ENCODE data around the gene ZBTB49.

ZBTB49 gene

DNA sequence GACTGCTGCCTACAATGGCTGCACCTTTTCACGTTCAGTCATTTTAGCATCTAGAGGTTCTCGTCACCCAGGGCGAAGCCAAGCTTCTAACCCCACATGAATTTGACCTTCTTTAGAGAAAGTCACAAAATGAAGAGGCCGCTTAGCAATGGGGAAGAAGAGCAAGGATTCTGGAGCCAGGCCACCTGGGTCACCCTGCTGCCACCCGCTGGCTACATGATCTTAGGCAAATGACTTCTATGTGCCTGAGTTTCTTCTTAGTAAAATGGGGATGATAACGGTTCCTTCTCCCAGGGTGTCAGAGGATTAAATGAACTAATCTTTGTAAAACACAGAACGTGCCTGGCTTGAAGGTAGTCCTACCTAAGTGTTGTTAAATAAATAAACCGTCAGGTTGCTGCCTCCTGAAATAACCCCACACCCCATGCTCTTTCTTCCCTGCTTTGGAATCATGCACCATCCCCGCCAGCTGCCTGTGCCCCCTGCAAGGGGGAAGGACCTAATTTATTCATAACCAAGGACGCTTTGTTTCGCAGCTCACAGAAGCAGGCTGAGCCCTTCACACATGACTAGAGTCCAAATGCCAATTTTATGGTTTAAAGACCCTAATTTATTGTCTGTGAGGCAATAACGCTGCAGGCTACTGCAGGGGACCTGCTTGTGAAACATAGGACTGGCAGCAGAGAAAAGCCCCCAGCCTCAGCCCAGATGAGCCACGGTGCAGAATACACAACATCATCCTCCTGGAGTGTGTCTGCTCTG is 68.2 kb downstream of the ZBTB49 start:
- no peak for DNase-seq

- no peak for DNase-seq
These were observed 71.8 kb downstream of the ZBTB49 start for GRCh38 chr4:4361883-4362282.

DNA sequence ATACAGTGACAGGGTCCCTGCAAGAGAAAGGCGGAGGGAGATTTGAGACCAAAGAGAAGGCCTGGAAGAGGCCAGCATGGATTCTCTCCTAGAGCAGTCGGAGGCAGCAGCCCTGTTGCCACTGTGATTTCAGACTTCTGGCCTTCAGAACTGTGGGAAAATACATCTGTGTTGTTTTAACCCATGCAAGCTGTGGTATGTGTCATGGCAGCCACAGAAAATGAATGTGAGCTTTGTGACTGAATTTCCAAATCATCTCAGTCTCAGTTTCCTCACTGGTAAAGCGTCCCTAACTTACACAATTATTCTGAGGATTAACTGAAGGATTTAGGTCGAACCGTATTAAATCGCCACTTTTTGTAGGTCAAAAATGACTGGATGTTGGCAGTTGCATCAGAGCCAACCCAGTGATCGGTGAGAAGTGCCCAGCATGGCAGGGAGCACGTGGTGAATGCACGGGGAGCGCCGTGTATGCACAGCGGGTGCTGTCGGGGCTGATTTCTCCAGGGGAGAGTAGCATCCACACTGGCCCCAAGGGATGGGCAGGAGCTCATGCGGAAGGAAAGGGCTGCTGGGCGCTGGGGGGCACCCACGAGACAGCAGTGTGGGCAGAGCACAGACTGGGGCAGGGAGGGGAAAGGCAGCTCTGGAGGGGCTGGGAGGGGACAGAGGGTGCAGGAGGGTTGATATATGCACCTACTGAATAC is 73.1 kb downstream of the ZBTB49 start:
- DNase-seq: no peak

GRCh38 chr4:4364061-4364460 is 74.0 kb downstream of the ZBTB49 start:
- DNase-seq: no peak

DNA sequence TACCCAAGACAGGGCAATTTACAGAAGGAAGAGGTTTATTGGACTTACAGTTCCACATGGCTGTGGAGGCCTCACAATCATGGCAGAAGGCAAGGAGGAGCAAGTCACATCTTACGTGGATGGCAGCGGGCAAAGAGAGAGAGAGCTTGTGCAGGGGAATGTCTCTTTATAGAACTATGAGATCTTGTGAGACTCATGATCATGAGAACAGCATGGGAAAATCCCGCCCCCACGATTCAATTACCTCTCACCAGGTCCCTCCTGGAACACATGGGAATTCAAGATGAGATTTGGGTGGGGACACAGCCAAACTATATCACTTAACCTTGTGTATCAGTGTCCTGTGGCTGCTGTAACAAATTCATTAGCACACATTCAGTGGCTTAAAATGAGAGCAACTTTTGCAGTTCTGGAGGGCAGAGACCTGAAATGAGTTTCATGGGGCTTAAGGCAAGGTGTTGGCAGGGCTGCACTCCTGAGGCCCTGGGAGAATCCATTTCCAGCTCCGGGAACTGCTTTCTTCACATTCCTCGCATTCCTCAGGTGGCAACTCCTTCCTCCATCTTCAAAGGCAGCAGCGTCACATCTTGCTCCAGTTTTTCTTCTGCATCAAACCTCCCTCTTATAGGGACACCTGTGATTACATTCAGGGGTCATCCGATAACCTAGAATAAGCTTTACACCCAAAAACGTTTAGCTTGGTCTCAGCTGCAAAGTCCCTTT is 74.6 kb downstream of the ZBTB49 start:
- no peak for DNase-seq

DNA sequence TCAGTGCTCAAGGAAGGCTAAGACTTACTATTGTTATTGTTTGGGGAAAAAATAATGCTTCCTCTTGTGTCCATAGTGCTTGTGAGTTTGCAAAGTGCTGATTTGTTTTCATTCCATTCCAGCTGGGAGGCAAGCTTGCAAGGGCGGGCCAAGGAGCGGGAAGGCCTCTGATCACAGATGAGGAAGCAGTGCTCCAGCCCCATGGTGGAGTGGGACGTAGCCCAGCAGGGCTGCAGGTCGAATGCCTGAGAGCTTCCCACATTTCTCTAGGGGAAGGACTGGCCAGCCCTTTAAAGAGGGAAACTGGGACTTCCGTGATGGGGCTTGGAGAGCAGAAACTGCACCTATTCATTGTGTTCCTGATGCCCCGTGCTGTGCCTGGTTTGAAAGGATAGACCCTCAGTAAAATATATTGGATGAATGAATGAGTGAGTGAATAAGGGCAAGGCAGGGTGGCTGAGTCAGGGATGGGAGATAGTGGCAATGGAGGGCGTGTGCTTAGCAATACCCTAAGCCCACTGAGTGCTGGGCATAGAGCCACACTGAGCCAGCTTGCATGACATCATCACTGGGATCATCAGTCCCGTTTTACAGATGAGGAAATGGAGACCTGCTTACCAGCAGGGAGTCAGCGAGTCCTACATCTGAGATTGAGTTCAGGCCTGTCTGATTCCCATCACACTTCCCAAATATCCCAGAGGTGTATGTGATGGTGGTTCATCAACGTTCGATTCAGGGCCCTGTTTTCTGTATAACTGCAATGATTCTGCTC is 78.9 kb downstream of the ZBTB49 start:
- no peak for DNase-seq

Measured in suppressor macrophage (primary cell).